HepG2 (cell line): ENCODE results near the gene MAP3K2. TPM values are rescaled to one million over a fixed set of nuclear protein-coding genes. Genes with fewer than 3 reads are reported as not detected.

ENCODE experiments used
- MAX ChIP-seq: IDR thresholded peaks from 2 replicates; pipeline ENCODE4 v1.6.1; 2012; ENCODE audit warnings: inconsistent platforms
- PATZ1 ChIP-seq: sonication (generic); formaldehyde crosslinking; IDR thresholded peaks from 2 replicates; pipeline ENCODE4 v1.4.0; 2020; ENCODE audit warnings: missing genetic modification reagents
- PLSCR1 ChIP-seq: sonication (generic); formaldehyde crosslinking; IDR thresholded peaks from 2 replicates; pipeline ENCODE4 v1.5.0; 2020; ENCODE audit warnings: missing genetic modification reagents, mild to moderate bottlenecking, borderline replicate concordance
- RXRB ChIP-seq: IDR thresholded peaks from 2 replicates; pipeline ENCODE4 v1.6.1; 2016; ENCODE audit warnings: borderline replicate concordance, missing genetic modification reagents, missing compliant biosample characterization
- ZNF101 ChIP-seq: sonication (generic); formaldehyde crosslinking; IDR thresholded peaks from 2 replicates; pipeline ENCODE4 v1.4.0; 2020; ENCODE audit warnings: mild to moderate bottlenecking, low read depth, missing genetic modification reagents, borderline replicate concordance
- ZNF605 ChIP-seq: sonication (generic); formaldehyde crosslinking; IDR thresholded peaks from 2 replicates; pipeline ENCODE4 v1.8.0; 2022; ENCODE audit warnings: mild to moderate bottlenecking, missing genetic modification reagents
- ZNF615 ChIP-seq: sonication (generic); formaldehyde crosslinking; IDR thresholded peaks from 2 replicates; pipeline ENCODE4 v1.5.0; 2020; ENCODE audit warnings: mild to moderate bottlenecking, missing genetic modification reagents, borderline replicate concordance
- ZSCAN29 ChIP-seq: sonication (generic); formaldehyde crosslinking; conservative IDR thresholded peaks from 2 replicates; pipeline ENCODE4 v1.4.0; 2020; ENCODE audit warnings: mild to moderate bottlenecking, missing genetic modification reagents
- polyA plus RNA-seq, 8 experiments: library from polyadenylated mRNA; depleted of rRNA in 3 of 8; stranded (reverse) in 7 of 8; unstranded in 1 of 8; fragments of >200 nt; fragmentation: Illumina TruSeq in 4 of 8; extraction: Trizol in 4 of 8; gene quantifications; 2 replicates each; pipeline versions ENCODE4 v1.2.1 to v1.2.3, GENCODE V29; 2011 to 2016; ENCODE audit warnings: low read depth in 4 of 8, missing spikeins in 1 of 8, mixed read lengths in 1 of 8; ENCODE audit not compliant: insufficient read depth in 1 of 8
- total RNA-seq, 5 experiments: library from RNA; depleted of rRNA; stranded (reverse); fragments of >200 nt; fragmentation: Illumina TruSeq; extraction: Trizol; gene quantifications; 2 replicates each; pipeline ENCODE4 v1.2.3, GENCODE V29; 2016; ENCODE audit warnings: low read depth in 1 of 5

Gene MAP3K2
- total and polyA plus RNA-seq, 2 of the 13 experiments (the other 11 are each of a cell fraction or from before 2014, with no cell fraction given): 12.2 to 37.2 TPM

- TF ChIP-seq PATZ1 (CRISPR knock-in tag): no peak
- no peak for TF ChIP-seq ZNF615
- TF ChIP-seq PLSCR1 (CRISPR knock-in tag): no peak
- no peak for TF ChIP-seq ZNF101 (CRISPR knock-in tag)
- peak; percentile 18; the same call in 1 of the 2 replicates for TF ChIP-seq MAX
- no peak for TF ChIP-seq RXRB (CRISPR knock-in tag)
- TF ChIP-seq ZSCAN29 (CRISPR knock-in tag): no peak
- peak; percentile 48; the same call in 1 of the 2 replicates for TF ChIP-seq ZNF605 (CRISPR knock-in tag)
Observed at GRCh38 chr2:127420039-127420864, 32.5 kb upstream of the MAP3K2 start (continued).
